Measurements from ENCODE around the gene PODN. TPM values are rescaled to one million over a fixed set of nuclear protein-coding genes. Genes with fewer than 3 reads are reported as not detected.

Gene PODN
- total and polyA plus RNA-seq, 12 donors: 0.78 to 45.4 (median 16.0) TPM

DNA sequence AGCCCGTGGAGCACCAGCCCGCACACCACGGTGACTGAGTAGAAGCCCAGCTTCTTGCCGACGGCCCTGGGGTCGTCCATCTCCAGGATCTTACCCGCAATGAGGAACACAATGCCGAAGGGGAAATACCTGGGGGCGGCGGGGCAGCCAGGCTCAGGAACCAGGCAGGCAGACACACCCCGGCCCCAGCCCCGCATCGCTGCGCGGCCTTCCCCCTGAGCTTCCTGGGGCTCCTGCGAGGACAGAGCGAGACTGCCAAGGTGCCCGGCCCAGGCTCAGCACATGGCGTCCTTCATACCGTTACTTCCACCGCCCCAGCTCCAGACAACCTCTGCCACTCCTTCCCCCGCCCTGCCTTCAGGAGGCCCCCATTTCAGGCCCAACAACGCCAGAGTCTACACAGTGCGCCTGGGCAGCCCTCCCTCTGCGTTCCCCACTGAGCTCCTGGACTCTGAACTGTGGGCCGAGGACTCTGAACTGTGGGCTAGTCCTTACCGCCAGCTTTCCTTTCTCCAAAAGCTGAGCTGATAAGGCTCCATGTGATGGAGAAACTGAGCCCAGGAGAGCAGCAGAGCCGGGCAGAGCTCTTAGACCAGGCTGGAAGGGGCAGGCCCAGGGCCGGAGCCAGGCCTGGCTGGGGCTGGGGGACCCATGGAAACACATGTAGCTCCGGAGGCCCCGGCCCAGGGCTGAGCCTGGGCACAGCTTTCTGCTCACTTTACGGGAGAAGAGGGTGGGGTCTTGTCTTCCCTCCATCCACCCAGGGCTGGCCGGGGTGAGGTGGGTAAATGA, 30.8 kb downstream of the PODN start:
- Histone ChIP-seq H3K4me1 (replicated peaks in 1 of 2) (no peaks in the 10 kb centered on the region), H3K9me3 (replicated peaks in 1 of 3) (no peaks in the 10 kb centered on the region), H3K27me3 (no peaks in the 10 kb centered on the region), H3K27ac (no peak overlapping the region), H3K4me3 (no peak overlapping the region), H3K36me3 (replicated peaks in 1 of 2) (no peaks in the 10 kb centered on the region)
- TF ChIP-seq, protein P1, sequence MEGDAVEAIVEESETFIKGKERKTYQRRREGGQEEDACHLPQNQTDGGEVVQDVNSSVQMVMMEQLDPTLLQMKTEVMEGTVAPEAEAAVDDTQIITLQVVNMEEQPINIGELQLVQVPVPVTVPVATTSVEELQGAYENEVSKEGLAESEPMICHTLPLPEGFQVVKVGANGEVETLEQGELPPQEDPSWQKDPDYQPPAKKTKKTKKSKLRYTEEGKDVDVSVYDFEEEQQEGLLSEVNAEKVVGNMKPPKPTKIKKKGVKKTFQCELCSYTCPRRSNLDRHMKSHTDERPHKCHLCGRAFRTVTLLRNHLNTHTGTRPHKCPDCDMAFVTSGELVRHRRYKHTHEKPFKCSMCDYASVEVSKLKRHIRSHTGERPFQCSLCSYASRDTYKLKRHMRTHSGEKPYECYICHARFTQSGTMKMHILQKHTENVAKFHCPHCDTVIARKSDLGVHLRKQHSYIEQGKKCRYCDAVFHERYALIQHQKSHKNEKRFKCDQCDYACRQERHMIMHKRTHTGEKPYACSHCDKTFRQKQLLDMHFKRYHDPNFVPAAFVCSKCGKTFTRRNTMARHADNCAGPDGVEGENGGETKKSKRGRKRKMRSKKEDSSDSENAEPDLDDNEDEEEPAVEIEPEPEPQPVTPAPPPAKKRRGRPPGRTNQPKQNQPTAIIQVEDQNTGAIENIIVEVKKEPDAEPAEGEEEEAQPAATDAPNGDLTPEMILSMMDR (IDR thresholded peaks at IDR 0.05): no peak
- no peak for TF ChIP-seq POLR2A (IDR thresholded peaks at IDR 0.05)
- 86 to 91% (median 90%) methylated on average over 14 to 33 of the region's 33 CpGs for WGBS, 4 donors
- DNase-seq: no peak
- intact Hi-C loops (cut with DNase I): no loop called here

DNA sequence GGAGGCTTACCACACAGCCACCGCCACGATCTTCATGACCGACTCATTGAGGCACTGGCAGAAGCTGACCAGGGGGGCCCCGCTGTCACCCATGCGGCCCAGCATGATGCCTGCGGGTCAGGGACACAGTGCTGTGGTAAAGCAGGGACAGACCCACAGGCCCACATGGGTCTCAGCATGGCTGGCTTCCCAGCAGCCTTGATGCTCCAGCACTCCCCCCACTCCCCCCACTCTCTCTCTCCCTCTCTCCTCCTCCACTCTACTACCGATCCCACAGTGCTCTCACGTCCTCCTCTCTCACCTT, 31.4 kb downstream of the PODN start:
- intact Hi-C loops (cut with DNase I): no loop called here
- no peak for DNase-seq
- Histone ChIP-seq H3K36me3 (replicated peaks in 1 of 2) (no peaks in the 10 kb centered on the region), H3K4me3 (no peak overlapping the region), H3K9me3 (replicated peaks in 1 of 3) (no peaks in the 10 kb centered on the region), H3K4me1 (replicated peaks in 1 of 2) (no peaks in the 10 kb centered on the region), H3K27me3 (no peaks in the 10 kb centered on the region), H3K27ac (no peak overlapping the region)
- TF ChIP-seq POLR2A (IDR thresholded peaks at IDR 0.05): no peak
- TF ChIP-seq, protein P1 (IDR thresholded peaks at IDR 0.05): no peak
- 86 to 93% (median 88%) methylated on average over 7 to 8 of the region's 8 CpGs for WGBS, 4 donors

DNA sequence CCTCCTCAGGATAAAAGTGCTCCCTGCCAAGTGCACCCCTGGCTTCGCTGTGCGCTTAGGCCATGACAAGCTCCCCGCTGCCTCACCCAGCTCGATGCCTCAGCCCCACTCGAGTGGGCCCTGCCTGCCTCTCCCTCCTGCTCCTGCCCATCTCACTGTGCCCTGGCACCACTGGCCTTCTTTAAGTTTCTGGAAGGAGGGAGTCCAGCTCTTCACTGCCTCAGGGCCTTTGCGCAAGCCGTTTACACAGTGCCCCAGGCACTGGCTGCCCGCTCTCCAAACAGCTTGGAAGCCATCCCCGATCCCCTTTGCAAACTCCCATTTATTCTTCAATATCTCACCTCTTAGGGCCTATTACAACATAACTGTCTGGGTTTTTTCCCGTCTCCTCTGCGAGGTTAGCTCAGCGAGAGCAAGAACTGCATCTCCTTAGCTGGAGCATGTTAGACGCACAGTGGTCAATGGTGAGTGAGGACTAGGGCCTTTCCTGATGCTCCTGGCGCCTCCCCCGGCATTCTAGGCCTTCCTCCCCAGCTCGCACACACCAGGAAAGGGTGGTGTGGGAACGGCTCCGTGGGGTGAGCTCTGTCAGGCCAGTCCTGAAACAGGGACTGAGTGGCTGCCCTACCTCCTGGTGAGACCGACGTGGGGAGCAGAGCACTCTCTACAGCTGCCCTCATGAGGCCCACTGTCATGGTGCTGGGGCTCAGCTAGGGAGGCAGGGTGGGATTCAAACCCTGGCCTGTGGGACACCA, 31.9 kb downstream of the PODN start:
- H3K9me3 ChIP-seq (replicated peaks in 1 of 3): no peaks in the 10 kb centered on the region
- no peak overlapping the region for H3K27ac ChIP-seq
- no peak for DNase-seq
- H3K36me3 ChIP-seq (replicated peaks in 1 of 2): no peaks in the 10 kb centered on the region
- H3K4me1 ChIP-seq (replicated peaks in 1 of 2): no peaks in the 10 kb centered on the region
- no peaks in the 10 kb centered on the region for H3K27me3 ChIP-seq
- 91 to 93% (median 91%) methylated on average over 15 to 20 of the region's 20 CpGs for WGBS, 4 donors
- intact Hi-C loops (cut with DNase I): no loop called here
- no peak overlapping the region for H3K4me3 ChIP-seq
- no peak for TF ChIP-seq POLR2A (IDR thresholded peaks at IDR 0.05)
- TF ChIP-seq, protein P1 (IDR thresholded peaks at IDR 0.05): no peak

DNA sequence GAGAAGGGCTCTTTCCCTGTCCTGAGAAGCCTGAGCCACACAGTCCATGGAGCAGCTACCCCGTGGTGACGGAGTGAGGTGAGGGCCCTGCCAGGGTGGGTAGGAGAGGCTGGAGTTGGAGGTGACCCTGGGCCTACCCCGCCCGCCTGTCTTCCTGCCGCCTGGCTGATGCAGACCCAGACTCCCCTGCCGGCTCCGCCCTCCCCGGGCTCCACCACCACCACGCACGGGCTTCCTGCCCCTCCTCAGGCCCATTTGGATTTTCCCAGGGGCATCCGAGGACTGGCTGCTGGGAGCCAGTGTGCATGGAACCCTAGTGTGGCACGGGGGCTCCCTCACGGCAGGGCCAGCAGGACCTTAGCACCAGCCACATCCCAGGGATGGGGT, 32.5 kb downstream of the PODN start:
- no peak overlapping the region for H3K27ac ChIP-seq

More for the DNA sequence above, 32.5 kb downstream of the PODN start:
- TF ChIP-seq, protein P1 (IDR thresholded peaks at IDR 0.05): no peak
- TF ChIP-seq POLR2A (IDR thresholded peaks at IDR 0.05): no peak
- no peak overlapping the region for H3K4me3 ChIP-seq
- intact Hi-C loops (cut with DNase I): no loop called here
- no peaks in the 10 kb centered on the region for H3K36me3 ChIP-seq (replicated peaks in 1 of 2)
- no peaks in the 10 kb centered on the region for H3K9me3 ChIP-seq (replicated peaks in 1 of 3)
- DNase-seq: no peak
- no peaks in the 10 kb centered on the region for H3K4me1 ChIP-seq (replicated peaks in 1 of 2)
- no peaks in the 10 kb centered on the region for H3K27me3 ChIP-seq
- WGBS, 4 donors: 50 to 77% (median 71%) methylated on average over 2 to 13 of the region's 13 CpGs
